ENCODE data around the gene PPP1R10. TPM values are rescaled to one million over a fixed set of nuclear protein-coding genes. Genes with fewer than 3 reads are reported as not detected.
A peak's percentile ranks its signal among the peaks of the same experiment; 100 is the strongest.

The PPP1R10 gene
- total RNA-seq, 1 experiment from 2014 or later: 44.5 TPM

DNA sequence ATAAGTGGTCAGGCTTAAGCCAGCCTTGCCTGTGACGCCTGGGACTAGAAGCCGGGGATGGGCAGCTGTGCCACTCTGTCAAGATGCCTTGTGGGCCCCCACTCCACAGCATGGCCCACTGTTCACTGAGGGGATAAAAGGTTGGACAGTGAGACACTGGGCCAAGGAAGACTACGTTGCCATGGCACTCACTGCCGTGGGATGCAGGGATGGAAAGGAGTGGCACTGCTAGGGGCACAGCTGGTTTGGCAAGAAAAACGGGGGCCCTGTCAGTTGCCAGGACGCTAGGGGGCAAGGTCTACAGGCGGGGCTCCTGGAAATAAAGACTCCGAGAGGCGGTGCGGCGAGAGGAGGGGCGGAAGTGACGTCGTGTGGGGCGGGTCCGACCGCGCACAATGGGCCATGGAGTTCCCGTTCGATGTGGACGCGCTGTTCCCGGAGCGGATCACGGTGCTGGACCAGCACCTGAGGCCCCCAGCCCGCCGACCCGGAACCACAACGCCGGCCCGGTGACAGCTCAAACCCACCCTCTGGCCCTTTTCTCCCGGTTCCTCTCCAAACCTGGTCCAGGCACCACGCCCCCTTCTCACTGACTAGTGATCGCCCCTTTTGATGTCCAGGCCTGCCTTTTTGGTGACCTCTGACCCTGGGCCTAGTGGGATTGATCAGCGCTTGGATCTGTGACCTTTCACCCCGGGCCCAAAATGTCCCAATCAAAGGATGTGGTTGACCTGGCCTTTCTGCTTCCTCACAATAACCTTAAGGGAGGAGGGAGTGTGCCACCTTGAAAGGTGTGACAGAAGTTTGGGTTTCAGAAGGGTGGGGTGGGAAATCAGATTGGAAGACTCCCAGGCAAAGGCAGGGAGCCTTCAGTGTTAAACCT is 9.7 kb upstream of the PPP1R10 start, which contains the start of gene ATAT1:
TSS of gene ATAT1 (plus strand) at position 391 of the 883 bp plus-strand sequence.
- BruUV-seq (replicated peaks): TSS peak; percentile 45
- Histone ChIP-seq H3K27ac (ENCODE audit: low read length) (peak within 1 kb of the TSS; percentile 18; the same call in 1 of the 2 replicates), H3K27me3 (ENCODE audit: low read length) (no peaks in the 10 kb centered on the region), H3K36me3 (ENCODE audit: low read depth, low read length) (peaks cover 22% of the 10 kb centered on the region), H4K20me1 (ENCODE audit: low read length) (no peaks in the 10 kb centered on the region), H3K9me2 (replicated peaks; ENCODE audit: low read length) (no peaks in the 10 kb centered on the region), H3K4me3 (ENCODE audit: low read length) (peak within 1 kb of the TSS; percentile 61), H3K4me1 (ENCODE audit: insufficient read depth, low read length) (peaks cover 4% of the 10 kb centered on the region; the same call in 1 of the 2 replicates), H3F3A (ENCODE audit: low read length, unreplicated experiment) (no peaks in the 10 kb centered on the region), H2AFZ (ENCODE audit: low read length) (peak within 1 kb of the TSS; percentile 47), H3K9me3 (ENCODE audit: low read length) (no peaks in the 10 kb centered on the region), H3K4me2 (ENCODE audit: low read length) (peak within 1 kb of the TSS; percentile 75), H3K79me2 (ENCODE audit: low read length) (no peaks in the 10 kb centered on the region), H3K9ac (ENCODE audit: low read length) (peak within 1 kb of the TSS; percentile 65)
- TF ChIP-seq, protein P1, sequence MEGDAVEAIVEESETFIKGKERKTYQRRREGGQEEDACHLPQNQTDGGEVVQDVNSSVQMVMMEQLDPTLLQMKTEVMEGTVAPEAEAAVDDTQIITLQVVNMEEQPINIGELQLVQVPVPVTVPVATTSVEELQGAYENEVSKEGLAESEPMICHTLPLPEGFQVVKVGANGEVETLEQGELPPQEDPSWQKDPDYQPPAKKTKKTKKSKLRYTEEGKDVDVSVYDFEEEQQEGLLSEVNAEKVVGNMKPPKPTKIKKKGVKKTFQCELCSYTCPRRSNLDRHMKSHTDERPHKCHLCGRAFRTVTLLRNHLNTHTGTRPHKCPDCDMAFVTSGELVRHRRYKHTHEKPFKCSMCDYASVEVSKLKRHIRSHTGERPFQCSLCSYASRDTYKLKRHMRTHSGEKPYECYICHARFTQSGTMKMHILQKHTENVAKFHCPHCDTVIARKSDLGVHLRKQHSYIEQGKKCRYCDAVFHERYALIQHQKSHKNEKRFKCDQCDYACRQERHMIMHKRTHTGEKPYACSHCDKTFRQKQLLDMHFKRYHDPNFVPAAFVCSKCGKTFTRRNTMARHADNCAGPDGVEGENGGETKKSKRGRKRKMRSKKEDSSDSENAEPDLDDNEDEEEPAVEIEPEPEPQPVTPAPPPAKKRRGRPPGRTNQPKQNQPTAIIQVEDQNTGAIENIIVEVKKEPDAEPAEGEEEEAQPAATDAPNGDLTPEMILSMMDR (conservative IDR thresholded peaks at IDR 0.05; ENCODE audit: low read depth, low read length): no peak
- POLR2A ChIA-PET (ENCODE audit: unreplicated experiment): no interaction called here
- peak; percentile 60 for DNase-seq
- peak; percentile 85 for ATAC-seq
- intact Hi-C loops (cut with micrococcal nuclease): no loop called here
- CTCF ChIA-PET: no interaction called here

DNA sequence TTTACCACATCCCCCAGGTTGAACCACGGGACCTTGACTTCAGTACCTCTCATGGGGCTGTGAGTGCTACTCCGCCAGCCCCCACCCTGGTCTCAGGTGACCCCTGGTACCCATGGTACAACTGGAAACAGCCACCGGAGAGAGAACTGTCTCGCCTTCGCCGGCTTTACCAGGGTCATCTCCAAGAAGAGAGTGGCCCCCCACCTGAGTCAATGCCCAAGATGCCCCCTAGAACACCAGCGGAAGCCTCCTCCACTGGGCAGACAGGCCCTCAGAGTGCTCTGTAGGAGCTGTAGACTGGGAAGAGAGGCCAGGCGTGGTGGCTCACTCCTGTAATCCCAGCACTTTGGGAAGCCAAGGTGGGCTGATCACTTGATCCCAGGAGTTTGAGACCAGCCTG is 8.5 kb upstream of the PPP1R10 start:
- ATAC-seq: no peak

DNA sequence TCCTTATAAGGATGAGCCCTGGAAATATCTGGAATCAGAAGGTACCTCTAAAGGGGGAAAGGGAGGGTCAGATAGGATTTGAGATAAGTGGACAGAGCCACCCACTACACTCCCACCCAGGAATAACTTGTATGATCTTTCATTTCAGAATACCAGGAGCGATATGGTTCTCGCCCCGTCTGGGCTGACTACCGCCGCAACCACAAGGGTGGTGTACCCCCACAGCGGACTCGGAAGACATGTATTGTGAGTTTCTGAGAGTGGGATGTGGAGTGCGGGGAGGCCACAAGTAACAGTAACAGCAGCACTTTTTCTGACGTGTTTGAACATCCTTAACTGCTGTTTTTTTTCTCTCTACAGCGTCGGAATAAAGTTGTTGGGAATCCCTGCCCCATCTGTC is 2.5 kb upstream of the PPP1R10 start:
- TF ChIP-seq EZH2 (IDR thresholded peaks at IDR 0.05; ENCODE audit: low read length, unreplicated experiment) (no peak), EZH2phosphoT487 (IDR thresholded peaks at IDR 0.05; ENCODE audit: borderline replicate concordance, low read length) (no peak)
- TF ChIP-seq, protein P1 (conservative IDR thresholded peaks at IDR 0.05; ENCODE audit: low read depth, low read length): no peak
- Histone ChIP-seq H3K4me2 (ENCODE audit: low read length) (no peak overlapping the region), H3K4me3 (ENCODE audit: low read length) (no peak overlapping the region), H3K79me2 (ENCODE audit: low read length) (peaks cover 42% of the 10 kb centered on the region), H2AFZ (ENCODE audit: low read length) (no peak overlapping the region), H3K27me3 (ENCODE audit: low read length) (no peaks in the 10 kb centered on the region), H3K9me2 (replicated peaks; ENCODE audit: low read length) (no peaks in the 10 kb centered on the region), H3K9me3 (ENCODE audit: low read length) (no peaks in the 10 kb centered on the region), H3K4me1 (ENCODE audit: insufficient read depth, low read length) (peaks cover 19% of the 10 kb centered on the region), H3K36me3 (ENCODE audit: low read depth, low read length) (peaks cover 26% of the 10 kb centered on the region), H3K9ac (ENCODE audit: low read length) (no peak overlapping the region), H4K20me1 (ENCODE audit: low read length) (peaks cover 10% of the 10 kb centered on the region), H3F3A (ENCODE audit: low read length, unreplicated experiment) (peaks cover 19% of the 10 kb centered on the region), H3K27ac (ENCODE audit: low read length) (no peak overlapping the region)
- ATAC-seq (no peak), DNase-seq (no peak)
- intact Hi-C loops (cut with micrococcal nuclease): no loop called here
- ChIA-PET CTCF (no interaction called here), POLR2A (ENCODE audit: unreplicated experiment) (no interaction called here)
- no TSS peak for BruUV-seq (replicated peaks)

More for the DNA sequence above, 8.5 kb upstream of the PPP1R10 start:
- DNase-seq: no peak
- Histone ChIP-seq H3K4me2 (ENCODE audit: low read length) (no peak overlapping the region), H3K27me3 (ENCODE audit: low read length) (no peaks in the 10 kb centered on the region), H3K4me1 (ENCODE audit: insufficient read depth, low read length) (no peaks in the 10 kb centered on the region), H2AFZ (ENCODE audit: low read length) (no peak overlapping the region), H3K79me2 (ENCODE audit: low read length) (no peaks in the 10 kb centered on the region), H3K9me2 (replicated peaks; ENCODE audit: low read length) (no peaks in the 10 kb centered on the region), H3K4me3 (ENCODE audit: low read length) (no peak overlapping the region), H3K9ac (ENCODE audit: low read length) (no peak overlapping the region), H4K20me1 (ENCODE audit: low read length) (no peaks in the 10 kb centered on the region), H3F3A (ENCODE audit: low read length, unreplicated experiment) (no peaks in the 10 kb centered on the region), H3K27ac (ENCODE audit: low read length) (no peak overlapping the region), H3K36me3 (ENCODE audit: low read depth, low read length) (peaks cover 27% of the 10 kb centered on the region), H3K9me3 (ENCODE audit: low read length) (no peaks in the 10 kb centered on the region)
- BruUV-seq (replicated peaks): no TSS peak
- intact Hi-C loops (cut with micrococcal nuclease): no loop called here
- TF ChIP-seq EZH2phosphoT487 (IDR thresholded peaks at IDR 0.05; ENCODE audit: borderline replicate concordance, low read length) (no peak), EZH2 (IDR thresholded peaks at IDR 0.05; ENCODE audit: low read length, unreplicated experiment) (no peak)
- TF ChIP-seq, protein P1 (conservative IDR thresholded peaks at IDR 0.05; ENCODE audit: low read depth, low read length): no peak
- POLR2A ChIA-PET (ENCODE audit: unreplicated experiment): interaction anchor here (0.7 kb wide), 1 partner anchor 16 kb away, joined by 3 read pairs; no protein-coding TSS in a partner anchor
- CTCF ChIA-PET: no interaction called here
